Stimulated activated CD8-positive, alpha-beta memory T cell treated with anti-CD3 and anti-CD28 coated beads, Interleukin-2, amount 100 ng/mL, for 48 hours (primary cell): ENCODE results near the gene PDZRN3.

ENCODE experiments used
- DNase-seq, 2 donors: peaks; one replicate each; pipeline ENCODE4 v3.0.0-alpha.2; 2020; ENCODE audit warnings: low read depth in 2 of 2

PDZRN3 gene

DNA sequence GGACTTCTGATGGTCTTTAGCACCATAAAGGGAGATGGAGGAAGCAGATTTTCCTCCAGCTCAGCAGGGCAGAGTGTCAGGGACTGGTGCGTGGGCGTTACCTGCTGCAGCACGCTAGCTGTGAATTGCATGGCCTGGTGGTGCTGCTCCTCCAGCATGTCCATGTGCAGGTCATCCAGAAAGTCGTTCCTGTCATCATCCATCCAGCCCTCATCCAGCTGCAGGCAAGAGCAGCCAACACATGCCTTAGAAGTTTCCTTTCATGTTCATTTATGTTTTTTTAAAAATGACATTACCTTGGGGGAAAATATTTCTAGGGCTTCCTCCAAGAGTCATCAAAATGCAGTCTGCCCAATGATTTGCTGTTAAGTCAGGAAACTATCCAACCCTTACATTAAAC lies 239.2 kb downstream of the PDZRN3 start:
- no peak for DNase-seq

DNA sequence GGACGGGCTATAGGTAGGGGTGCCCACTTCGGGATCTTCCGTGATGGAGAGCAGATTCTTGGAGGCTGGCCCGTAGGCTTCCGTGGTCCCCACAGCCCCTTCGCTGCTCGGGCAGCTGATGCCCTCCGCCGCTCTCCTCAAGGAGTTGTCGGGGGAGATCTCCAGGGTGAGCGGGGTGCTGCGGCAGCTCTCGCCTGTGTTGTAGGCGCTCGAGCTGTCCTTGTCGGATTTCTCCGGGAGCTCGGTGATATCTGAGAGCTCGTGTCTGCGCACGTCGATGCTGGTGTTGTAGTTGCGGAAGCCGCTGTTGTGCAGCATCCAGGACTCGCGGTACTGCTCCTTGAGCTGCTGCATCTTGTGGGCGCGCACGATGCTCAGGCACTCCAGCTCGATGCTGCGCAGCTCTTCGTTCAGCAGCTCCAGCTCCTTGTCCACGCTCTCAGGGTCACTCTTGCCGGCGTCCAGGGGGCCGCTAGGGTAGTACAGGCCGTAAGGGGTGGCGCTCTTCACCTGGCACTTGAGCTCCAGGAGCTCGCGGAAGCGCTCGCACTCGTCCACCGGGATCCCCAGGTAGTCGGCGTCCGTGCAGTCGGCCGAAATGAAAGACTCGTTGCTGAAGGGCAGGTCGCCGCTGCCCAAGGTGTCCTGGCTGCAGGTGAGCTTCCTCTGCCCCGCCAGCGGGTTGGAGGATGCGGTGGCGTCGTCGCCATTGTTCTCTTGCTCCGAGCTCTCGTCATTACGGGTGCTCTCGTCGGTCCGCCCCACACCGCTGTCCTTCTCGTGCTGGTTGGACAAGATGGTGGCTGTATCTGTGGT lies 240.4 kb downstream of the PDZRN3 start:
- DNase-seq = no peak

DNA sequence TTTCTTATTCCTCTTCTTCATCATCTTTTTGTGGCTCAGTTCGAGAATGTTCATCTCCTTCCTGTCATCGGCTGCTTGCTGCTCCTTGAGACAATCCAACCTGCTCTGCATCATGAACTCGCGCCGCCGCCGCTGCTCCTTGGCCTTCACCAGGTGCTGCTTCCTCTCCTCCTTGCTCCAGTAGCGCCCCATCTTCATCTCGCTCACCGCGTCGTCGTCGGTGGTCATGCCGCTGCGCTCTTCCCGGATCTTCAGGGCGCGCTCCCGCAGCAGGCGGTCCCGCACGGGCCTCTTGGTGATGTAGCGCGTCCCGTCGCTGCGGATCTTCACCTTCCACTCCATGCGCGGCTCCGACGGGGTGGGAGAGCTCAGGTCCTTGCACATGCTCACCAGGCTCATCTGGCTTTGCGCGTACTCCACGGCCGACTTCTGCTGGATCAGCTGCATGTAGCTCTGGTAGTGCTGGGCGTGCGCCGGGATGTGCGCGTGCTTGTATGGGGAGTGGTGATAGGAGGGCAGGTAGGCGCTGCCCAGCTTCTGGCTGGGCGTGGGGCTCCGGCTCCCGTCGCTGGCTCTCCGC lies 241.2 kb downstream of the PDZRN3 start:
- no peak for DNase-seq

DNA sequence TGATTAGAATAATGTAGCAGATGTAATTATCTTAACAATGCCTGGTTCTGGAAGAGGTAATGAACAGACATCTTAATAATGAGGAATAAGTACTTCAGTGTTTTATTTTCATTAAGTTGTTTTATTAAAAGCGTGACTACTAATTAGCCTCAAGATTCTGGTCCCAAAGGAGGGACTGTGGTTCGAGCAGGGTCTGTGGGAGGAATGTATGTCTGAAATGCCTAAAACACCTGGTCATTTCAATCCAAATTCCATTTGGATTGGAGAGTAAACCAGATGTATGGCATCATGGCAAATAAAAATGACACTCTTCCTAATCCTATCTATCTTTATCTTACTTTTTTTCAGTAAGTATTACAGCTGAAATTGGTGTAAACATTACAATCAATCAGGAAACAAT lies 243.2 kb downstream of the PDZRN3 start:
- DNase-seq = no peak

DNA sequence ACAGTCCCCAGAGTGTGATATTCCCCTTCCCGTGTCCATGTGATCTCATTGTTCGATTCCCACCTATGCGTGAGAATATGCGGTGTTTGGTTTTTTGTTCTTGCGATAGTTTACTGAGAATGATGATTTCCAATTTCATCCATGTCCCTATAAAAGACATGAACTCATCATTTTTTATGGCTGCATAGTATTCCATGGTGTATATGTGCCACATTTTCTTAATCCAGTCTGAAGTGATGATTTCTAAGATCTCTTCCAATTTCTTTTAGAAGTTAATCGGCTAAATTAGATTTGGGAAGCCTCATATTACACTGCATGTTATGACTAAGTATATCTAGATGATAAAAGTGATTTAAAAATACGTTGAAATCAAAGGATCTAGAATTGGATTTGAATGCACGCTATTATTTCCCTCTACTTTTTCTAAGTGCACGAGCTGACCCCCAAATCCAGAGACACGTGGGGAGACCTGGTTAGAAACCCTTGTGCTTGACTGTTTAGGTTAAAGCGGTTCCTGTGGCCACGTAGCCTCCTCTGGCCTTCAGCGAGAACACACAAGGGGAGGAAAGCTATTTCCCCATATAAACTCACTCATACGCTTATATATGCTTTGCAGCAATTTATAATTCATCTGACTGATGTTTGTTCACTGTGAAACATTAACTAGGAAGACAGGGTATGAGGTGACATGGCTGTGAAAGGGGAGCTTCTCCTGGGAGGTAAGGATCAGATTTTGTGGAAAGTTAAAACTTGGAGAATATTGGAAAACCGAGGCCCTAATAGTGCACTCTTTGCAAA lies 243.8 kb downstream of the PDZRN3 start:
- DNase-seq = no peak

DNA sequence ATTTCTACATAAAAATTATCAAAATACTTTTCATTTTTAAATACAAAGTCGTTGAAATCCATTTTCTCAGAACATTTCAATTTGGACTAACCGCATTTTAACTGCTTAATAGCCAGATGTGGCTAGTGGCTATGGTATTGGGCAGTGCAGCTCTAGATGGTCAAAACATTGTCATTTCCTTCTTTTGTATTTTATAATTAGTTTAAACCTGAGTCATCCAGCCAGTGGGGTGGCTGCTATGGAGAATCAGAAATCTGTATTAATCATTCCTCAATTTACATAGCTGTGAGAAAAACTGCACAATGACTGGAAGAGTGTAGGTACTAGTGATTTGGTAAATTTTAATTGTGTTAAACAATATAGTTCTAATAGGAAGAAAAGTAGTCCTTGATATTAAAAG lies 245.3 kb downstream of the PDZRN3 start:
- DNase-seq = no peak

DNA sequence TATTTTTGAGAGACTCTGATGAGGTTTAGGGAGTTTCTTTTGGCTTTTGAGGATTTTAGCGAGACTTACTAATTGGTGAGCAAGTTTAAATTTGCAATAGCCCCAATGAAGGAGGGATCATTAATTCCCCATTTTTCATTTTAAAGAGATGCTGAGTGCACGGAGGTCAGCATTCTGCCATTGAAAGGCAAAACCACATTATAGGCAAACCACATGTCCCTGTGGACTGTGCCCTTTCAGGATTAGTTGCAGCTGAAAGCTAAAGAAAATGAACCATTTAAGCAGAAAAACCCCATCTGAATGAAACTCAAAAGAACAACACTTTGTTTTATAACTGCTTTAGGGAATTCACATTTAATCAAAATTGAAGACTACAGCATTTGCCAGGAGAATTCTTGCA lies 246.5 kb downstream of the PDZRN3 start:
- no peak for DNase-seq

DNA sequence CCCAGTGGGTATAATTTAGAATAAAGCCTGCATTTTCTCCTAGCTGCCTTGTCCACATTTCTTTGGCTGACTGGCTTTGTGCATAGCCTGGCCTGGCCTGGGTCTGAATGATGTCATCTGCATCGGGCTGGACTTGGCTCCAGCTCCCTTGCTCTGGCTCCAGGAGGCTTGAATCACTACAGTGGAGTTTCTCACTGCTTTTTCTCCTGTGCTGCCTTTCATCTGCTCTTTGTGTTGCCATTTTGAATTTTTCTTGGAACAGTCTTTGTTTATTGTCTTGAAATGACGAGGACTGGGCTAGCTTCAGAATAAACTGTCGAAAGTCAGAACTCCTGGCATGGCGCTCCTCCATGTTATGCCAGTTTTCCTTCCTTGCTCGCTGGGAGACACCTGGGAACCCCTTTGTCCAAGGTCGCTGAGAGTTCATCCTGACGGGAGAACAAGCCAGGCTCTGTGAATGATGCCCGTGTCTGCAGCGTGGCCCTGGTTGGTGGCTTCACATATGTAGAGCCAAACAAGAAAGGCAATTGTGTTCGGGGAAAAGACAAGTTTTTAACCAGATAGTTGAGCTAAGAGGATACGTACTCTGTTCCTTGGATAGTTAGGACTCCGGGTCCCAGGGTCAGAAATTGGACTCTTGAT lies 258.9 kb downstream of the PDZRN3 start:
- no peak for DNase-seq

DNA sequence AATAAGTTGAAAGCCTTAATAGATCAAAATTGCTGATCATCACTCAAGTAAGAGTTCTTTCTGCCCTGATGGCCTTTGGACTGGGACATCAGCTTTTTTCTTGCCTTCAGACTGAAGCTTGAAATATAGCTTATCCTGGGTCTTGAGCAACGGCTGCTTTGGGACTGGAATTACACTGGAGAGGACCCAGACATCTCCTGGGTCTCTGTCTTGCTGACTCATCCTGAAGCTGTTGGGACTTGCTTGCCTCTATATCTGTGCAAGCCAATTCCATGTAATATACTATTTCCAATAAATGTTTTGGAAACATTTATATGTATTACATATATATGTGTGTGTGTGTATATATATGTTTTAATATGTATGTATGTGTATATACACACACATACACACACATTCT lies 260.2 kb downstream of the PDZRN3 start:
- no peak for DNase-seq

DNA sequence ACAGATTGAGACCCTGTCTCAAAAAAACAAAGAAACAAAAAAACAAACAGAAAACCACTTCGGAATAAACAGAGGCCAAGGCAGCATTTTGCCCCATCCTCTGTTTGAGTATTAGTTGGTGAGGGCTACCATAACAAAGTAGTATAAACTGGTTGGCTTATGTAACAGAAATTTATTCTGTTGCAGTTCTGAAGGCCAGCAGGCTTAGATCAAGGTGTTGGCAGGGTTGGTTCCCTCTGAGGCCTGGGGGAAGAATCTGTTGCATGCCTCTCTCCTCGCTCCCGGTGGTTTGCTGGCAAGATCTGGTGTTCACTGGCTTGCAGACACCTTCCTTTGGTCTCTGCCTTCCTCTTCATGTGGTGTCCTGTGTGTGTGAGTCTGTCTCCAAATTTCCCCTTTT lies 261.6 kb downstream of the PDZRN3 start:
- DNase-seq = no peak

DNA sequence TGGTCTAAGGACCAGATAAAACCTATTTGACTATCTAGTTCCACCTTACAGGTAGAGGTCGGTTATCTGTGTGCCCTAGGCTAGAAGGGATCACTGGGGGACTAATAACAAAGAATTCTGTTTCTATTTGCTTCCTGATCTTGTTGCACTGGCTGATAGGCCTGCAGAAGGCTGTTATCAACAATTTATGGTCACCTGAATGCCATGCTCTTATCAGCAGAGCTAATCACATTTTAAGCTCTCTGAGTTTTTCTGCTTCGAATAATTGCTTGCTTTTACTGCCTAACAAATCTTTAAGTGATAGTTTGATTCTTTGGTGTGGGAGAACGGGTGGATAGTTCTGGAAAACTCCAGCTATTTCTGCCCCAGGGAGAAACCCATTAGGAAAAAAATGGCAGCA lies 263.1 kb downstream of the PDZRN3 start:
- no peak for DNase-seq

DNA sequence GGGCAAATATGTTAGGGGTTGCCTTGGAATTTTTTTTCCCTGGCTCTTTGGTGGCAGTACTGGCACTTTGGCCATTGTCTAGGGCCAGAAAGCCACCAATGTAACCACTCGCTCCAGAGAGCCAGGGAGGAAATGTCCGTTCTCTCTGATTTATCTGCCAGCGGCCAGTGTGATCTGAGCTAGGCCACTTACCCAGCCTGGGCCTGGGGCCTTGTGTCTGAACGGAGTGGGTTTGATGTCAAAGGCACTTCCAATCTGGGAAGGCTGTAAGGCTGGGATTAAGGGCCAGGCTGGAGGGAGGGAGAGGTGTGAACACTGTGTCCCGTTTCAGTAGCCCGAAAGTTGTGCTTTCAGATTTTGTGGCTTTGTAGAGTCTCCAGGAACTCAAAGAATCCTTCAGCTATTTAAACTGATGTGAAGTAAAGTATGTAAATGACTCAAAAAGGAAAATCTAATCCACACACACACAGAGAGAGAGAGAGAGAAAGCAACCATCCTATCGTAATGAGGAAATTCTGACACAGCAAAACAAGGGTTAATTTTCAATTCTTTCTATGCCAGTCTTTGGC lies 271.0 kb downstream of the PDZRN3 start:
- DNase-seq = no peak

DNA sequence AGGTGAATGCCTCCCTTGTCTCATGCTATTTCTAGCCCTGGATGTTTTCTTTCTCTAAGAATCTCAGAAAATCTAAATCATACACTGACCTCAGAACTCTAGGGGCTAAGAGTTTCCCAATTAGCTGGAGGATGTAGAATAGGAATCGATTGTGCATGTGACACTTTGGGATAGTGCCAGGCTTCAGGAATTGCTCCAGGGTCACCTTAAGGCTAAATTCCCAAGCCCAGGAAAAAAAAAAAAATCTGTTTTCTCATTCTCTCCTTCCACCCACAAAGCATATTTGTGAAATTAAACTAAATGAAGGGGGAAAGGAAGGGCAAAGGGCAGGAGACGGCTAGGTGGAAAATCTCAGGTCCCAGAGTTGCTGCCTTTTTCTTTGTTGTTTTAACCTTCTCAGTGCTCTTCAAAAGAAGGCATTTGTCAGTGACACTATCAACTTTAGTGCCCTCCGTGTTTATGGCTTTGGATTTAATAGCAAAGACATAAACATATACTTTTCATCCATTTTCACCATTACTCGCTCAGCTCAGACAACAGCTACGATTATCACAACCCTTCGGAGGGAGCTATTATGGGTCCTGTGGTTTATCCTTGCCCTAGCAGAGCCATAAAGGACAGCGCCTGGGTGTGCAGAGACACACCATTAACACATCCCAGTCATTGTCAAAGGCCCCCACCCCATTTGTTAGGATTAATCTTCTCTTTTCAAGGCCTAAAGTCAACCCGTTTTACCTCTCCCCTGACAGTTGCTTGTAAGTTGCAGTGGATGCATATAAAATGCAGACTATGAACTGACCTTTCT lies 271.7 kb downstream of the PDZRN3 start:
- DNase-seq = no peak

DNA sequence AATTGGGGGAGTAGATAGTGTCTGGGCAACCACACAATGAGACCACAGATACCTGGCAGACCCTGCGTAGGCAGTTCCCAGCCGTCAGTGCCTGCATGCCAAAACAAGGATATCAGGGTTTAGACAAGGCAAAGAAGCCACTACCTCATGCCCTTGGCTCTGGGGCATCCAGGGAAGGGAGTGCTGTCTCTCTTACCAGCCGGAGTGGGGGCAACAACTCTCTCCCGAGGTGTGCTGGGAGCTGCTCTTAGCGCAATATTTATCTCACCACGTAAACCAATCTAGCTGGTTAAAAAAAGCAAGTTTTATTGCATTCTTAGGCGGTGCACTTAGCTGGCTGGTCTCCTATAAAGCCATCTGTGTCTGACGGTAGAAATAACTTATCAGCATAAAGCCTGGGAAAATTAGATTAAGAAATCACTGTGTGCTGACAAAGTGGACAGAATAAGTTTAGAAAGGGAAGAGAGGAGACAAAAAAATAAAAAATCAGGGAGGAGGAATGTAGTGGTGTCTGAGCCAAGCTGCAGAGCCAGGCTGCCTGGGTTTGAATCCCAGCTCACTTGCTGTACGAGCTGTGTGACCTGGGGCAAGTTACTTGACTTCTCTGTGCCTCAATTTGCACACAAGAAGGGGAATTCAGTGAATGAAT lies 273.2 kb downstream of the PDZRN3 start:
- DNase-seq = no peak

DNA sequence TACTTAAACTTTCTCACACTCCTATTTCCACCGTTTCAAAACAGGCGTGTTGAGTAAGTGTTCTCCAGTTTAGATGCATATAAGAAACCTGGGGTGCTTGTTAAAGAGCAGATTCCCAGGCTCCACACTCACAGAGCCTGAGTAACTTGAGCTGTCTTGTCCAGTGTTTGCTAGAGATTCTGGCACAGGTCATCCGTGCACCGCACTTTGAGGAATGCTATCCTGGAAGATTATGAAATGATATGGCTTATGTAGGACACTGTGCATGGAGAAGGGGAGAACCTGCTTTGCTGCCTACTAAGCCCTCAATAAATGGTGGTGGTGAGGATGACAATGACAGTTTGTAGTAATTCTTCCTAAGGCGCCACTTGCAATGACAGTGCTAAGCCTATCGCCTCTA lies 273.7 kb downstream of the PDZRN3 start:
- no peak for DNase-seq

DNA sequence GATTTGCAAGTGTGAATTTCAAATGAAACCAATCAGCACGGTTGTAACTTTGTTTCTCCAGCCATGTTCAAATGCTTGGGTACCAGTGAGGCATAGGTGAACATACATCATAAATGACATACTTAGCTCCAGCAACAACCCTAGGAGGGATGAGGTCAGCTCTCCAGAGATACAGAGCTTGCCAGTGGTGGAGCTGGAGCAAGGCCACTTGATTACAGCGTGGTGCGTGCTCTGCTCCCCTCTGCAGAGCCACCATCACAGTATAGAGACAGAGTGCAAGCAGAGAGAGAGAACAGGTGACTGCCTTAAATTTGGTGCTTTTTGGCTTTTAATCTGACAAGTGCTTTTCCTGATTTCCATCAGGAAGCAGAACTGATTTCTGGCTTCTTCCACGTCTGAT lies 275.1 kb downstream of the PDZRN3 start:
- DNase-seq = no peak

DNA sequence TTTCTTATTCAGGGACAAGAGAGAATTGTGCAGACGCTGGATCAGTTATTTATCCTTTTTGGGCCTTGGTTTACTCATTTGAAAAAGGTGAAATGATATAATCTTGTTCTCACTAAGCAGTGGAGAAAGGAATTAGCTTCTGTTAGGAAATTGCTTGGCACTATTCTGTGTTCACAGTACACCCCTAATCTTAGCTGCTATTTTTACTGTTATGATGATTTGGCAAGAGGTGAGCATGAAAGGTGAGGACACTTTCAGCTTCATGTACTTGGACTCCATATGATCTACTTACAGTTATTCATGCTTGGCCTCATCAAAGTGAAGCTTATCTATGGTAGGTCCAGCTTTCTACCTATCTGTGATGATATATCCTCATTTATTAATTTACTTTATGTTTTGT lies 282.7 kb downstream of the PDZRN3 start:
- DNase-seq = no peak

DNA sequence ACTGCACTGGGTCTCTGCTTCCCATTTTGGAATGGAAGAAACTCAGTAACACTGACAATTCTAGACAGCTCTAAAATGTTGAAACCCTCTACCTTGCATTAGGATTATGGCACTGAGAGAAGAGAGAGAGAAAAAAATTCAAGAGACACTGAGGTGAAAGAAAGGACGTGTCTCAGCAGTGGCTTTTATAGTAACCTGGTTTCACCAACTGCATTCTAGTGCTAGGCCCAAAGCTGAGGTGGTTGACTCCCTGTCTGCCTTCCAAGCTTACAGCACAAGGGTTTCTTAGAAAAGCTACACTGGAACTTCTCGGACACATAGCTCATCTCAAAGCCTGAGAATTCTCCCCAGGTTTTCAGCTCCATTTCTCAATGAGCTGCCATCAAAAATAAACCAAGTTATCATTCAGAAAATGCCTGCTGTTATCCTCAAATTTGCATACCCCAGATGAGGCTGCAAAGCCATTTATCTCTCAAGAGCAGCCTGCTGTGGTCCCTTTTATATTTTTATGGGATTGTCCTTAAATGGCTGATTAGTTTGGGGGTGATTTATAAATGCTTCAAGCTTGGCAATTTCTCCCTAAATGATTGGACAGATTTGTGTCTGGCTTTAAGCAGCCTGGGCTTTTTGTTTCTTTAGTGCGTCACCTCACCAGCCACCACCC lies 283.3 kb downstream of the PDZRN3 start:
- no peak for DNase-seq

DNA sequence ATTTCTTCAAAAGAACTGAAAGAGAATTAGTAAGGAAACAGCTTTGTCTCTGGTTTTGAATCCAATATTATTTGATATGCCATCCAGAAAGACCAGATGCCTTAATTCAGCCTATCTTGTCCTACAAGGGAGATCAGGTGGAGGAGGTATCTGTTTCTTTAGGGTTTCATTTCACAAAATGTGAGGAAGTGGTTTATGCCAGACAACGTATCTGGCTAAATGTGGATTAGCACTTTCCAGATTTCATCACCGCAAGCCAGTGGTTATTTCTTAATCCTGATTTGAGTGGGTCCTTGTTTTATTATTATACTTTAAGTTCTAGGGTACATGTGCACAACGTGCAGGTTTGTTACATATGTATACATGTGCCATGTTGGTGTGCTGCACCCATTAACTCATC lies 292.2 kb downstream of the PDZRN3 start:
- DNase-seq = no peak
